HepG2 (cell line): ENCODE data around the gene TRIM36. TPM values are rescaled to one million over a fixed set of nuclear protein-coding genes. Genes with fewer than 3 reads are reported as not detected.

Source experiments
- AHDC1 ChIP-seq: sonication (generic); formaldehyde crosslinking; IDR thresholded peaks from 2 replicates; pipeline ENCODE4 v1.5.1; 2020; ENCODE audit warnings: mild to moderate bottlenecking, missing genetic modification reagents, borderline replicate concordance
- DNMT1 ChIP-seq: sonication (generic); formaldehyde crosslinking; IDR thresholded peaks from 2 replicates; pipeline ENCODE4 v1.5.1; 2020; ENCODE audit warnings: mild to moderate bottlenecking, missing genetic modification reagents
- EP300 ChIP-seq, 3 experiments: sonication (generic) in 1 of 3; formaldehyde crosslinking in 1 of 3; IDR thresholded peaks; 2 replicates each; pipeline versions ENCODE4 v1.5.1 to v1.6.1; 2011 to 2020; ENCODE audit warnings: low read depth in 2 of 3, low read length in 2 of 3, borderline replicate concordance in 1 of 3, improper control_type of control experiment in 1 of 3, mild to moderate bottlenecking in 1 of 3, missing genetic modification reagents in 1 of 3, moderate library complexity in 1 of 3
- ETV6 ChIP-seq: sonication (generic); formaldehyde crosslinking; conservative IDR thresholded peaks from 2 replicates; pipeline ENCODE4 v1.4.0; 2020; ENCODE audit warnings: missing genetic modification reagents
- HNRNPLL ChIP-seq: fragments of 200-400 bp; formaldehyde crosslinking; IDR thresholded peaks from 2 replicates; pipeline ENCODE4 v1.6.1; 2017; ENCODE audit warnings: mild to moderate bottlenecking, low read depth, low read length; ENCODE audit not compliant: poor library complexity, severe bottlenecking
- KAT8 ChIP-seq: IDR thresholded peaks from 2 replicates; pipeline ENCODE4 v1.6.1; 2016; ENCODE audit warnings: missing genetic modification reagents, missing compliant biosample characterization
- MLX ChIP-seq: IDR thresholded peaks from 2 replicates; pipeline ENCODE4 v1.6.1; 2016
- NCOA2 ChIP-seq: sonication (generic); formaldehyde crosslinking; IDR thresholded peaks from 2 replicates; pipeline ENCODE4 v1.8.0; 2022; ENCODE audit warnings: inconsistent platforms
- NR3C1 ChIP-seq: sonication (generic); formaldehyde crosslinking; IDR thresholded peaks from 2 replicates; pipeline ENCODE4 v1.4.0; 2020; ENCODE audit warnings: missing genetic modification reagents
- PAXIP1 ChIP-seq: sonication (generic); formaldehyde crosslinking; conservative IDR thresholded peaks from 2 replicates; pipeline ENCODE4 v1.4.0; 2020; ENCODE audit warnings: mild to moderate bottlenecking, missing genetic modification reagents, moderate library complexity
- TFAP4 ChIP-seq: sonication (generic); IDR thresholded peaks from 2 replicates; pipeline ENCODE4 v1.6.1; 2016; ENCODE audit warnings: low read depth, borderline replicate concordance
- ZNF138 ChIP-seq: sonication (generic); formaldehyde crosslinking; IDR thresholded peaks from 2 replicates; pipeline ENCODE4 v1.5.0; 2020; ENCODE audit warnings: mild to moderate bottlenecking, low read depth, missing genetic modification reagents
- ZNF260 ChIP-seq: sonication (generic); formaldehyde crosslinking; IDR thresholded peaks from 2 replicates; pipeline ENCODE4 v1.4.0; 2020; ENCODE audit warnings: missing genetic modification reagents, low read depth, mild to moderate bottlenecking, borderline replicate concordance
- ZNF501 ChIP-seq: sonication (generic); formaldehyde crosslinking; IDR thresholded peaks from 2 replicates; pipeline ENCODE4 v1.5.1; 2020; ENCODE audit warnings: mild to moderate bottlenecking, moderate library complexity, missing genetic modification reagents
- ZNF570 ChIP-seq: sonication (generic); formaldehyde crosslinking; IDR thresholded peaks from 2 replicates; pipeline ENCODE4 v1.4.0; 2020; ENCODE audit warnings: mild to moderate bottlenecking, missing genetic modification reagents, borderline replicate concordance
- ZNF605 ChIP-seq: sonication (generic); formaldehyde crosslinking; IDR thresholded peaks from 2 replicates; pipeline ENCODE4 v1.8.0; 2022; ENCODE audit warnings: mild to moderate bottlenecking, missing genetic modification reagents
- ZNF780A ChIP-seq: sonication (generic); formaldehyde crosslinking; IDR thresholded peaks from 2 replicates; pipeline ENCODE4 v1.8.0; 2022; ENCODE audit warnings: mild to moderate bottlenecking, missing genetic modification reagents, moderate library complexity
- ZSCAN29 ChIP-seq: sonication (generic); formaldehyde crosslinking; conservative IDR thresholded peaks from 2 replicates; pipeline ENCODE4 v1.4.0; 2020; ENCODE audit warnings: mild to moderate bottlenecking, missing genetic modification reagents
- polyA plus RNA-seq, 8 experiments: library from polyadenylated mRNA; depleted of rRNA in 3 of 8; stranded (reverse) in 7 of 8; unstranded in 1 of 8; fragments of >200 nt; fragmentation: Illumina TruSeq in 4 of 8; extraction: Trizol in 4 of 8; gene quantifications; 2 replicates each; pipeline versions ENCODE4 v1.2.1 to v1.2.3, GENCODE V29; 2011 to 2016; ENCODE audit warnings: low read depth in 4 of 8, missing spikeins in 1 of 8, mixed read lengths in 1 of 8; ENCODE audit not compliant: insufficient read depth in 1 of 8
- total RNA-seq, 5 experiments: library from RNA; depleted of rRNA; stranded (reverse); fragments of >200 nt; fragmentation: Illumina TruSeq; extraction: Trizol; gene quantifications; 2 replicates each; pipeline ENCODE4 v1.2.3, GENCODE V29; 2016; ENCODE audit warnings: low read depth in 1 of 5

Gene TRIM36
- total and polyA plus RNA-seq, 2 of the 13 experiments (the other 11 are each of a cell fraction or from before 2014, with no cell fraction given), result 1.7 to 2.4 TPM

GRCh38 chr5:115169487-115170133, at the start of gene TRIM36 (continued):
- TF ChIP-seq EP300 (IDR thresholded peaks at IDR 0.05; ENCODE audit: low read depth in 2 of 2, low read length in 2 of 2), result no peak
- TF ChIP-seq EP300 (CRISPR knock-in tag; IDR thresholded peaks at IDR 0.05; ENCODE audit: borderline replicate concordance), result no peak
- no peak for TF ChIP-seq ZNF138
- no peak for TF ChIP-seq ZNF780A (CRISPR knock-in tag)
- no peak for TF ChIP-seq NR3C1 (CRISPR knock-in tag)
- peak; percentile 98 for TF ChIP-seq HNRNPLL
- peak; percentile 79; the same call in 1 of the 2 replicates for TF ChIP-seq TFAP4
- TF ChIP-seq ZSCAN29 (CRISPR knock-in tag), result 0 out of 2 replicates have a peak, but pooled peaks have one; percentile 54
- peak; percentile 83; the same call in 1 of the 2 replicates for TF ChIP-seq ZNF501 (CRISPR knock-in tag)
- no peak for TF ChIP-seq ZNF570
- 0 out of 2 replicates have a peak, but pooled peaks have one; percentile 21 for TF ChIP-seq AHDC1 (CRISPR knock-in tag)
- TF ChIP-seq ETV6 (CRISPR knock-in tag), result no peak
- TF ChIP-seq DNMT1 (CRISPR knock-in tag), result 0 out of 2 replicates have a peak, but pooled peaks have one; percentile 16
- TF ChIP-seq PAXIP1 (CRISPR knock-in tag), result peak; percentile 36
- no peak for TF ChIP-seq ZNF260
- no peak for TF ChIP-seq MLX (CRISPR knock-in tag)
- no peak; the same call in 1 of the 2 replicates for TF ChIP-seq KAT8
- TF ChIP-seq NCOA2 (CRISPR knock-in tag), result peak; percentile 12; the same call in 1 of the 2 replicates
- peak; percentile 90 for TF ChIP-seq ZNF605
